Measurements from ENCODE around the gene ZC3H6. TPM values are rescaled to one million over a fixed set of nuclear protein-coding genes. Genes with fewer than 3 reads are reported as not detected.
"Not testable (repeated sequence)": the region's sequence is repeated elsewhere in the genome, so short reads cannot be mapped to it uniquely, and the experiment has no call there.

ZC3H6 gene
- total RNA-seq, 1 donor from 2014 or later = 14.0 TPM

DNA sequence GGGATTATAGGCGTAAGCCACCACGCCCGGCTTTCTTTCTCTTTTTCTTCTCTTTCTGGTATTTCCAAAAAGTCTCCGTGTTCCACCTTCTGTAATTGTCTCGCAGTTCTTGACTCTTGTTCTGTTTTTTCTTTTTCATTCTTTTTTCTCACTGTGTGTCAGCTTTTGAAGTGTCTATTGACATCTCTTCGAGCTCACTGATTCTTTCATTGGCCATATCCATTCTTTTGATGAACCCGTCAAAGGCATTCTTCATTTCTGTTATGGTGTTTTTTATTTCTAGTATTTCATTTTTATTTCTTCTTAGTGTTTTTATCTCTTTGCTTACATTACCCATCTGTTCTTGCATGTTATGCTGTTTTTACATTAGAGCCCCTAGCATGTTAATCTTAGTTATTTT lies 84.7 kb downstream of the ZC3H6 start:
- H3K4me1 Mint-ChIP-seq (ENCODE audit: low read depth, unreplicated experiment) = not testable (repeated sequence)

More for the DNA sequence above, 84.7 kb downstream of the ZC3H6 start:
- not testable (repeated sequence) for H3K4me3 Mint-ChIP-seq (ENCODE audit: unreplicated experiment); H3K27ac Mint-ChIP-seq (ENCODE audit: unreplicated experiment); H3K27me3 Mint-ChIP-seq (ENCODE audit: unreplicated experiment); DNase-seq; H3K9me3 Mint-ChIP-seq (ENCODE audit: unreplicated experiment)
- peaks cover 10% of the 10 kb centered on the region for H3K36me3 Mint-ChIP-seq (ENCODE audit: unreplicated experiment)

Other genes with a start within 250 kb of the ZC3H6 start
- gene TMEM87B, start 220.3 kb upstream of the ZC3H6 start, total RNA-seq (ENCODE audit: unreplicated experiment) = 8.6 TPM
- gene FBLN7, start 137.2 kb upstream of the ZC3H6 start, total RNA-seq (ENCODE audit: unreplicated experiment) = 0.20 TPM
- gene ZC3H8, start 20.6 kb upstream of the ZC3H6 start, total RNA-seq (ENCODE audit: unreplicated experiment) = 13.1 TPM
- 29.3 TPM for gene RGPD8, start 158.0 kb downstream of the ZC3H6 start, total RNA-seq (ENCODE audit: unreplicated experiment)
- 126 TPM for gene TTL, start 206.6 kb downstream of the ZC3H6 start, total RNA-seq (ENCODE audit: unreplicated experiment)

Data from glutamatergic neuron (in vitro differentiated cells).